Measurements from ENCODE around the gene ZNF175. TPM values are rescaled to one million over a fixed set of nuclear protein-coding genes. Genes with fewer than 3 reads are reported as not detected.

ZNF175 gene
- total and polyA plus RNA-seq, 9 of the 15 experiments (the other 6 are each of a cell fraction or from before 2014, with no cell fraction given): 3.7 to 37.9 (median 14.0) TPM

DNA sequence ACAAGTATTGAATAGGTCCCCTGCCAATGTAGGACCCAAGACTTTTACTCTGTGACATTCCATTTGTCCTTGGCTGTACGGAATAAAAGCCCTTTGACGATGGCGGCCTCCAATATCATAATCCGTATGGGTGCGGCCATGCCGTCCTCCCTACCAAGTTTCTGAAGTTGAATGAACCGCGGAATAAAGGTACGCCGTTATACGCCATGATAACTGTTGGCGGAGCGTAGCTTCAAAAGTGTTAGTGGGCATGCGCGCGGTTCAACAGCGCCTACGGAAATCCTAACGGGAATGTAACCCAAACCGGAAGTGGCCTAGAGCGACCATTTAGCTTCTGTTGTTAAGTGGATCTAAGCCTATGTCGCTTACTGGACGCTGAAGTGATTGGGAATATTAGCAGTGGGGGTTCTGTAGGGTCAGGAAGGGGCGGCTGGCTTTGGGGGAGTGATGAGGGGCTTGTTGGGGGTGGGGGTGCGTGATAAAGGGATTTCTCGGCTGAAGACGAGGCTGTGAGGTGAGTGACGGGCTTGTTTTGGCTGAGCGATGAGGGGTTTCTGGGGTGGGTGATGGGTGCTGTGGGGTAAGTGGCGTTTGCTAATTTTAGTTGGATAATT, at the start of gene ZNF175 (continued):
- TF ChIP-seq, protein P1, sequence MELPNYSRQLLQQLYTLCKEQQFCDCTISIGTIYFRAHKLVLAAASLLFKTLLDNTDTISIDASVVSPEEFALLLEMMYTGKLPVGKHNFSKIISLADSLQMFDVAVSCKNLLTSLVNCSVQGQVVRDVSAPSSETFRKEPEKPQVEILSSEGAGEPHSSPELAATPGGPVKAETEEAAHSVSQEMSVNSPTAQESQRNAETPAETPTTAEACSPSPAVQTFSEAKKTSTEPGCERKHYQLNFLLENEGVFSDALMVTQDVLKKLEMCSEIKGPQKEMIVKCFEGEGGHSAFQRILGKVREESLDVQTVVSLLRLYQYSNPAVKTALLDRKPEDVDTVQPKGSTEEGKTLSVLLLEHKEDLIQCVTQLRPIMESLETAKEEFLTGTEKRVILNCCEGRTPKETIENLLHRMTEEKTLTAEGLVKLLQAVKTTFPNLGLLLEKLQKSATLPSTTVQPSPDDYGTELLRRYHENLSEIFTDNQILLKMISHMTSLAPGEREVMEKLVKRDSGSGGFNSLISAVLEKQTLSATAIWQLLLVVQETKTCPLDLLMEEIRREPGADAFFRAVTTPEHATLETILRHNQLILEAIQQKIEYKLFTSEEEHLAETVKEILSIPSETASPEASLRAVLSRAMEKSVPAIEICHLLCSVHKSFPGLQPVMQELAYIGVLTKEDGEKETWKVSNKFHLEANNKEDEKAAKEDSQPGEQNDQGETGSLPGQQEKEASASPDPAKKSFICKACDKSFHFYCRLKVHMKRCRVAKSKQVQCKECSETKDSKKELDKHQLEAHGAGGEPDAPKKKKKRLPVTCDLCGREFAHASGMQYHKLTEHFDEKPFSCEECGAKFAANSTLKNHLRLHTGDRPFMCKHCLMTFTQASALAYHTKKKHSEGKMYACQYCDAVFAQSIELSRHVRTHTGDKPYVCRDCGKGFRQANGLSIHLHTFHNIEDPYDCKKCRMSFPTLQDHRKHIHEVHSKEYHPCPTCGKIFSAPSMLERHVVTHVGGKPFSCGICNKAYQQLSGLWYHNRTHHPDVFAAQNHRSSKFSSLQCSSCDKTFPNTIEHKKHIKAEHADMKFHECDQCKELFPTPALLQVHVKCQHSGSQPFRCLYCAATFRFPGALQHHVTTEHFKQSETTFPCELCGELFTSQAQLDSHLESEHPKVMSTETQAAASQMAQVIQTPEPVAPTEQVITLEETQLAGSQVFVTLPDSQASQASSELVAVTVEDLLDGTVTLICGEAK (IDR thresholded peaks at IDR 0.05): peak; percentile 96
- TF ChIP-seq, protein P1 (CRISPR knock-in tag; IDR thresholded peaks at IDR 0.05): no peak
- TF ChIP-seq GABPB1 (CRISPR knock-in tag; IDR thresholded peaks at IDR 0.05): peak; percentile 93
- TF ChIP-seq, protein P2, sequence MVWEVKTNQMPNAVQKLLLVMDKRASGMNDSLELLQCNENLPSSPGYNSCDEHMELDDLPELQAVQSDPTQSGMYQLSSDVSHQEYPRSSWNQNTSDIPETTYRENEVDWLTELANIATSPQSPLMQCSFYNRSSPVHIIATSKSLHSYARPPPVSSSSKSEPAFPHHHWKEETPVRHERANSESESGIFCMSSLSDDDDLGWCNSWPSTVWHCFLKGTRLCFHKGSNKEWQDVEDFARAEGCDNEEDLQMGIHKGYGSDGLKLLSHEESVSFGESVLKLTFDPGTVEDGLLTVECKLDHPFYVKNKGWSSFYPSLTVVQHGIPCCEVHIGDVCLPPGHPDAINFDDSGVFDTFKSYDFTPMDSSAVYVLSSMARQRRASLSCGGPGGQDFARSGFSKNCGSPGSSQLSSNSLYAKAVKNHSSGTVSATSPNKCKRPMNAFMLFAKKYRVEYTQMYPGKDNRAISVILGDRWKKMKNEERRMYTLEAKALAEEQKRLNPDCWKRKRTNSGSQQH (CRISPR knock-in tag; IDR thresholded peaks at IDR 0.05): 0 out of 2 replicates have a peak, but pooled peaks have one; percentile 19
- no peak for TF ChIP-seq U2AF2 (optimal IDR thresholded peaks at IDR 0.05; ENCODE audit: low read depth, low read length)
- TF ChIP-seq HNRNPLL (IDR thresholded peaks at IDR 0.05; ENCODE audit: low read depth, low read length, poor library complexity, severe bottlenecking): peak; percentile 64
- peak; percentile 53; the same call in 1 of the 2 replicates for TF ChIP-seq HLTF (IDR thresholded peaks at IDR 0.05)
- TF ChIP-seq ZNF395 (CRISPR knock-in tag; IDR thresholded peaks at IDR 0.05): peak; percentile 70; the same call in 1 of the 2 replicates
- TF ChIP-seq, protein P3, sequence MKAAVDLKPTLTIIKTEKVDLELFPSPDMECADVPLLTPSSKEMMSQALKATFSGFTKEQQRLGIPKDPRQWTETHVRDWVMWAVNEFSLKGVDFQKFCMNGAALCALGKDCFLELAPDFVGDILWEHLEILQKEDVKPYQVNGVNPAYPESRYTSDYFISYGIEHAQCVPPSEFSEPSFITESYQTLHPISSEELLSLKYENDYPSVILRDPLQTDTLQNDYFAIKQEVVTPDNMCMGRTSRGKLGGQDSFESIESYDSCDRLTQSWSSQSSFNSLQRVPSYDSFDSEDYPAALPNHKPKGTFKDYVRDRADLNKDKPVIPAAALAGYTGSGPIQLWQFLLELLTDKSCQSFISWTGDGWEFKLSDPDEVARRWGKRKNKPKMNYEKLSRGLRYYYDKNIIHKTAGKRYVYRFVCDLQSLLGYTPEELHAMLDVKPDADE (conservative IDR thresholded peaks at IDR 0.05; ENCODE audit: control insufficient read depth, low read depth, low read length): peak; percentile 89
- TF ChIP-seq KLF16 (IDR thresholded peaks at IDR 0.05): no peak
- TF ChIP-seq SAP30 (IDR thresholded peaks at IDR 0.05; ENCODE audit: borderline replicate concordance, insufficient read depth, low read depth, low read length, poor library complexity, severe bottlenecking): peak; percentile 97
- TF ChIP-seq ATF7 (IDR thresholded peaks at IDR 0.05): peak; percentile 82
- TF ChIP-seq POLR2A (conservative IDR thresholded peaks at IDR 0.05): peak; percentile 67
- no peak for TF ChIP-seq NR4A1 (CRISPR knock-in tag; IDR thresholded peaks at IDR 0.05)
- peak; percentile 33; the same call in 1 of the 2 replicates for TF ChIP-seq NR4A1 (tag; IDR thresholded peaks at IDR 0.05)

Data from K562 (cell line).